Thoracic aorta (tissue), 2 donors: ENCODE data around the gene CARD9. TPM values are rescaled to one million over a fixed set of nuclear protein-coding genes. Genes with fewer than 3 reads are reported as not detected.

Experiments used
- ATAC-seq: fragments of 150-250 bp; one replicate; pipeline ENCODE4 v1.8.0; 2017; ENCODE audit warnings: low read depth; ENCODE audit not compliant: insufficient number of reproducible peaks, low FRiP score
- DNase-seq: peaks from one replicate; pipeline ENCODE4 v3.0.0-alpha.2; 2020; ENCODE audit warnings: low spot score
- H3K27ac ChIP-seq, 2 donors: fragments of 200-600 bp; sonication (generic); 1 replicate in 1 of 2; 2 replicates in 1 of 2; pipeline ENCODE4 v1.5.1; 2016; ENCODE audit warnings: mild to moderate bottlenecking in 2 of 2, moderate library complexity in 2 of 2
- H3K27me3 ChIP-seq: fragments of 200-600 bp; sonication (generic); replicated peaks from 2 replicates; pipeline ENCODE4 v1.6.0; 2016; ENCODE audit warnings: mild to moderate bottlenecking; ENCODE audit not compliant: insufficient read depth
- H3K36me3 ChIP-seq: fragments of 200-600 bp; sonication (generic); one replicate; pipeline ENCODE4 v1.5.1; 2016
- H3K4me1 ChIP-seq, 2 donors: fragments of 200-600 bp; sonication (generic); 1 replicate in 1 of 2; 2 replicates in 1 of 2; pipeline versions ENCODE4 v1.5.1 to v1.6.0; 2016; ENCODE audit warnings: low read depth in 2 of 2, mild to moderate bottlenecking in 1 of 2; ENCODE audit not compliant: control insufficient read depth in 1 of 2
- H3K4me3 ChIP-seq: fragments of 200-600 bp; sonication (generic); 2 replicates; pipeline ENCODE4 v1.5.1; 2016; ENCODE audit warnings: mild to moderate bottlenecking
- H3K9me3 ChIP-seq: fragments of 200-600 bp; sonication (generic); 2 replicates; pipeline ENCODE4 v1.5.1; 2016
- total RNA-seq, 2 donors: library from RNA; depleted of rRNA; stranded (reverse); fragments of >200 nt; gene quantifications; one replicate each; pipeline versions ENCODE4 v1.1.0 to v1.2.3, GENCODE V29; 2016
- TF ChIP-seq, protein P1 (sequence below): fragments of 200-600 bp; sonication (generic); IDR thresholded peaks from one replicate; pipeline ENCODE4 v1.5.1; 2019; ENCODE audit warnings: antibody characterized with exemption

Gene CARD9
- total RNA-seq, 2 donors from 2014 or later: 1.4 to 6.6 TPM

DNA sequence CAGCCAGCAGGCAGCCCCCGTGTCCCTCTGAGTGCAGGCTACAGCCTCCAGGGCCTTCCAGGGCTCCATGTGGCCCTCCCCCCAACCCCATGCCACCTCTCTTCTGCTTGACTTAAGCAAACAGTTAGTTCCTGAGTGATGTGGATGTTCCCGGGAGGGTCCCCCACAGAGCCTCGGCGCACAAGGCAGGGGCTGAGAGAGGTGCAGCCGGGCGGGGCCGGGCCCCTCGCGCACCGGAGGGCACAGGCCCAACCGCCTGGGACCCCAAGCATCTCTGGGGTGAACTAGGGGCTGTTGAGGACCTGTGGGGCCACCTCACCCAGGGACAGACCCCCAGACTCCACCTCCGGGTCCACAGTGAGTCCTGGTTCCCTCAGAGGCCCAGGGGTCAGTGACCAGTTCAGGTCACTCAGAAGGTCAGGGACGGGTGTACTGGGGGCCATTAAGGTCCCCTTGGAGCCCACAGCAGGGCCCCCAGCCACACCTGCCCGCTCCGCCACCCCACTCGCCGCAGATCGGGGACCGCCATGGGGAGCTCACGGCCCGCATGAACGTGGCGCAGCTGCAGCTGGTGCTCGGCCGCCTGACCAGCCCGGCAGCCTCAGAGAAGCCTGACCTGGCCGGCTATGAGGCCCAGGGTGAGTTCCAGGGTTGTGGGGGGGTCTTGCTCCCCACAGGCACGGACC, 33.0 kb downstream of the CARD9 start:
- peaks cover 28% of the 10 kb centered on the region for H3K36me3 ChIP-seq

DNA sequence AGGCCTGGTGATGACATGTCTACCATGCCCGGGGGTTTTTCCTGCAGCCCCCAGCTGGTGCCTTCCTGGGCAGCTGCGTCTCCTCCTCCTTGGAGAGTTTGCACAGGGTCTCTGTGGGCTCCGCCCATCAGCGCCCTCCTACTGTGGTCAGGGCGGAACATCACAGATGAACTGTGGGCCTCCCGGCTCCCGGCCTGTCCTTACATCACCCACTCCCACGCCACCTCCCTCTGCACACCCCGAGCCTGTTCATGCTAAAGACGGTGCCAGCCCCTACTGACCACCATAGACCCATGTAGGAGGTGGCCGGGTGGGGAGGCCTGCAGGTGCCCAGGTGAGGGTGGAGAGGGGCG, 33.5 kb downstream of the CARD9 start:
- DNase-seq (no peak), ATAC-seq (no peak)
- Histone ChIP-seq H3K4me3 (no peak overlapping the region), H3K36me3 (peaks cover 32% of the 10 kb centered on the region), H3K27ac (no peak overlapping the region), H3K9me3 (no peaks in the 10 kb centered on the region), H3K27me3 (no peaks in the 10 kb centered on the region), H3K4me1 (peaks cover 0 to 19% of the 10 kb centered on the region in 2 donors)
- TF ChIP-seq, protein P1, sequence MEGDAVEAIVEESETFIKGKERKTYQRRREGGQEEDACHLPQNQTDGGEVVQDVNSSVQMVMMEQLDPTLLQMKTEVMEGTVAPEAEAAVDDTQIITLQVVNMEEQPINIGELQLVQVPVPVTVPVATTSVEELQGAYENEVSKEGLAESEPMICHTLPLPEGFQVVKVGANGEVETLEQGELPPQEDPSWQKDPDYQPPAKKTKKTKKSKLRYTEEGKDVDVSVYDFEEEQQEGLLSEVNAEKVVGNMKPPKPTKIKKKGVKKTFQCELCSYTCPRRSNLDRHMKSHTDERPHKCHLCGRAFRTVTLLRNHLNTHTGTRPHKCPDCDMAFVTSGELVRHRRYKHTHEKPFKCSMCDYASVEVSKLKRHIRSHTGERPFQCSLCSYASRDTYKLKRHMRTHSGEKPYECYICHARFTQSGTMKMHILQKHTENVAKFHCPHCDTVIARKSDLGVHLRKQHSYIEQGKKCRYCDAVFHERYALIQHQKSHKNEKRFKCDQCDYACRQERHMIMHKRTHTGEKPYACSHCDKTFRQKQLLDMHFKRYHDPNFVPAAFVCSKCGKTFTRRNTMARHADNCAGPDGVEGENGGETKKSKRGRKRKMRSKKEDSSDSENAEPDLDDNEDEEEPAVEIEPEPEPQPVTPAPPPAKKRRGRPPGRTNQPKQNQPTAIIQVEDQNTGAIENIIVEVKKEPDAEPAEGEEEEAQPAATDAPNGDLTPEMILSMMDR: no peak

More for the DNA sequence above, 33.0 kb downstream of the CARD9 start:
- ATAC-seq: no peak
- Histone ChIP-seq H3K4me3 (no peak overlapping the region), H3K4me1 (peaks cover 0 to 24% of the 10 kb centered on the region in 2 donors), H3K9me3 (no peaks in the 10 kb centered on the region), H3K27me3 (no peaks in the 10 kb centered on the region), H3K27ac (no peak overlapping the region)
- no peak for DNase-seq
- TF ChIP-seq, protein P1: no peak

DNA sequence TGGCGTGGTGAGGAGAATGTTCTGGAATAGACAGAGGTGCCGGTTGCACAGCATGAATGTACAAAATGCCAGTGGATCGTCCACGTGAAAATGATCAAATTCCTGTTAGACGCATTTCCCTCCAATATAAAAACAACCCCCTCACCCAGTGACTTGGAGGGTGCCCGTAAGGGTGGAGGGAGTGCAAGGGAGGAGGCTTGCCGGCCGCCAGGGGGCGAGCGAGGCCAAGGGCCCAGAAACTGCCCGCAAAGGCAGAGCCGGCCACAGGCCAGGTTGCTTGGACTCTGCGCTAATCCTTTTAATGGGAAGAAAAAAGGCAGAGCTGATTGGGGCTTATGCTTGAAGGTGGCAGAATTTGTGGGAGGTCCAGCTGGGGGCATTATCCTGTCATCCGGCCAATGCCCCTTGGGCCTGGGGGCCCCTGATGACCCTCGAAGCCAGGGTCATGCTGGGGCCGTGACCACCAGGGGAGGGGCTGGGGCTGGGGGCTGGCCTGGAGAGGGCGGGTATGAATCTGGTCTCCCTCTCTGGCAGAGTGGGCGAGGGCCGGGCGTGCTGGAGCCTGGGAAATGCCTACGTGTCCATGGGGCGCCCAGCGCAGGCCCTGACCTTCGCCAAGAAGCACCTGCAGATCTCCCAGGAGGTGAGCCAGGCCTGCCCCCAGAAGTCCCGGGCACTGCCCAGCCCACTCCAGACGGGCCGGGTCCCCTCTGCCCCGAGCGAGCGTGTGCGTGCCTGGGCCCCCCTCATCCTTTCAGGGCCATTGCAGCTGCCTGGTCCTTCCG, 34.1 kb downstream of the CARD9 start:
- no peak for DNase-seq
- H3K36me3 ChIP-seq: peaks cover 32% of the 10 kb centered on the region
- H3K9me3 ChIP-seq: no peaks in the 10 kb centered on the region
- H3K27ac ChIP-seq: no peak overlapping the region
- no peak for ATAC-seq
- H3K4me1 ChIP-seq: peaks cover 0 to 13% of the 10 kb centered on the region in 2 donors
- no peaks in the 10 kb centered on the region for H3K27me3 ChIP-seq
- TF ChIP-seq, protein P1: peak; percentile 74
- H3K4me3 ChIP-seq: no peak overlapping the region

DNA sequence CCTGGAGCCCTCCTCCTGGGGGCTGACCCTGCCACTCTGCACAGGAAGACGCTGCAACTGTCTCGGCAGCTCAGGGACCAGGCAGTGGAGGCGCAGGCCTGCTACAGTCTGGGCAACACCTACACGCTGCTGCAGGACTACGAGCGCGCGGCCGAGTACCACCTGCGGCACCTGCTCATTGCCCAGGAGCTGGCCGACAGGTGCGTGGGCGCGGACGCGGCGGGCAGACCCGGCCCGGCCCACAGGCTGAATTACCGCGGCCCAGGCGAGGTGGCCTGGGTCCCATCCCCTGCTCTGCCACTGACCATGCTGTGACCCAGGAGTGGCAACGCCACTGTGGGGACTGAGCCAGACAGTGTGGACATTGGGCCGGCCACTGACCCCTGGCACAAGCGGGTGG, 35.0 kb downstream of the CARD9 start:
- Histone ChIP-seq H3K9me3 (no peaks in the 10 kb centered on the region), H3K4me1 (peaks cover 0 to 12% of the 10 kb centered on the region in 2 donors), H3K27me3 (no peaks in the 10 kb centered on the region), H3K4me3 (no peak overlapping the region), H3K27ac (no peak overlapping the region), H3K36me3 (peaks cover 32% of the 10 kb centered on the region)
- TF ChIP-seq, protein P1: no peak
- ATAC-seq (no peak), DNase-seq (no peak)
